Lower leg skin (tissue), 3 donors: ENCODE measurements around the gene CES4A.

Experiments used
- POLR2A ChIP-seq, 2 donors: fragments of 450-650 bp; IDR thresholded peaks; one replicate each; pipeline ENCODE4 v1.6.1; 2016 to 2017; ENCODE audit warnings: antibody characterized with exemption in 2 of 2, mild to moderate bottlenecking in 1 of 2, moderate library complexity in 1 of 2
- TF ChIP-seq, protein P1 (sequence below), 3 donors: fragments of 450-650 bp; IDR thresholded peaks; one replicate each; pipeline ENCODE4 v1.5.1; 2016; ENCODE audit warnings: antibody characterized with exemption in 3 of 3, mild to moderate bottlenecking in 3 of 3, moderate library complexity in 2 of 3

DNA sequence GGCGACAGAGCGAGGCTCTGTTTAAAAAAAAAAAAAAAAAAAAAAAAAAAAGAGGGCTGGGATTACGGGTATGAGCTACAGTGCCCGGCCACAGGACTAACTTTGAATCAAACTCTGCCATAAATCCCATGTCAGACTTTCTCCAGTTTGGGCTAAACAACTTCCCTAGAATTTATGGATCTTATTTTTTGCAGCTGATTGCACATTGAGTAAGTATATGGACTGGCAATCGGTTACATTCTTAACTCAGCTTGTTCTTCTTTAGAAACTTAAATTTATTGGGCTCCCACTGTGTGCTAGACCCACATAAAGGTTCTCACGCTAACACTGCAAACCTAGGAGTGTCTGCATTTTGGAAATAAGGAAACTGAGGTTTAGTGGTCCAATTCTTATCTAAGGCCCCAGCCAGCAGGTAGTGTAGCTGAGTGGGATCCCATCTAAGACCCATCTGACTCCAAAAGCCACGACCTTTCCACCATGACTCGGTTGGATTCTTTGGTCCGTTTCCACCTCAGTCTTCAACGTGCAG, 39.8 kb downstream of the CES4A start:
- TF ChIP-seq, protein P1, sequence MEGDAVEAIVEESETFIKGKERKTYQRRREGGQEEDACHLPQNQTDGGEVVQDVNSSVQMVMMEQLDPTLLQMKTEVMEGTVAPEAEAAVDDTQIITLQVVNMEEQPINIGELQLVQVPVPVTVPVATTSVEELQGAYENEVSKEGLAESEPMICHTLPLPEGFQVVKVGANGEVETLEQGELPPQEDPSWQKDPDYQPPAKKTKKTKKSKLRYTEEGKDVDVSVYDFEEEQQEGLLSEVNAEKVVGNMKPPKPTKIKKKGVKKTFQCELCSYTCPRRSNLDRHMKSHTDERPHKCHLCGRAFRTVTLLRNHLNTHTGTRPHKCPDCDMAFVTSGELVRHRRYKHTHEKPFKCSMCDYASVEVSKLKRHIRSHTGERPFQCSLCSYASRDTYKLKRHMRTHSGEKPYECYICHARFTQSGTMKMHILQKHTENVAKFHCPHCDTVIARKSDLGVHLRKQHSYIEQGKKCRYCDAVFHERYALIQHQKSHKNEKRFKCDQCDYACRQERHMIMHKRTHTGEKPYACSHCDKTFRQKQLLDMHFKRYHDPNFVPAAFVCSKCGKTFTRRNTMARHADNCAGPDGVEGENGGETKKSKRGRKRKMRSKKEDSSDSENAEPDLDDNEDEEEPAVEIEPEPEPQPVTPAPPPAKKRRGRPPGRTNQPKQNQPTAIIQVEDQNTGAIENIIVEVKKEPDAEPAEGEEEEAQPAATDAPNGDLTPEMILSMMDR (IDR thresholded peaks at IDR 0.05): no peak
- TF ChIP-seq POLR2A (IDR thresholded peaks at IDR 0.05): no peak
